Stimulated activated CD4-positive, alpha-beta T cell treated with anti-CD3 and anti-CD28 coated beads, Interleukin-1b, Interleukin-23, amount 100 ng/mL, for 4 hours (primary cell): Measurements from ENCODE around the gene DGKZ.
A peak's percentile ranks its signal among the peaks of the same experiment; 100 is the strongest.

Source experiments
- DNase-seq, 2 donors: peaks; one replicate each; pipeline ENCODE4 v3.0.0-alpha.2; 2020; ENCODE audit warnings: low read depth in 2 of 2

DGKZ gene

GRCh38 chr11:46345881-46346484 lies 1.3 kb upstream of the DGKZ start:
- no peak for DNase-seq

- no peak for DNase-seq
These were observed 511 bp downstream of the DGKZ start for GRCh38 chr11:46347637-46348311.

- DNase-seq: no peak
These were observed 1.5 kb downstream of the DGKZ start for GRCh38 chr11:46348566-46349401.

GRCh38 chr11:46350695-46351094 lies 3.4 kb downstream of the DGKZ start:
- DNase-seq: no peak

- no peak for DNase-seq
These were observed 3.9 kb downstream of the DGKZ start for GRCh38 chr11:46351148-46351547.

GRCh38 chr11:46351606-46352005 lies 4.3 kb downstream of the DGKZ start:
- no peak for DNase-seq

- peak; percentile 57 to 61 for DNase-seq
These were observed 5.0 kb downstream of the DGKZ start for GRCh38 chr11:46352063-46352841.

GRCh38 chr11:46353698-46354097 lies 6.4 kb downstream of the DGKZ start:
- DNase-seq: peak in 1 of 2 donors; percentile 67

- no peak for DNase-seq
These were observed 9.7 kb downstream of the DGKZ start for GRCh38 chr11:46356924-46357482.

- no peak for DNase-seq
These were observed 10.2 kb downstream of the DGKZ start for GRCh38 chr11:46357483-46357936.

GRCh38 chr11:46359953-46360352 lies 12.7 kb downstream of the DGKZ start:
- DNase-seq: no peak

GRCh38 chr11:46360878-46361277 lies 13.6 kb downstream of the DGKZ start:
- no peak for DNase-seq

- DNase-seq: peak in 1 of 2 donors; percentile 49
These were observed 14.3 kb downstream of the DGKZ start for GRCh38 chr11:46361283-46362155.

GRCh38 chr11:46362156-46363030 lies 15.1 kb downstream of the DGKZ start:
- no peak for DNase-seq

- DNase-seq: no peak
These were observed 15.8 kb downstream of the DGKZ start for GRCh38 chr11:46363031-46363407.

GRCh38 chr11:46363455-46364005 lies 16.3 kb downstream of the DGKZ start:
- no peak for DNase-seq

GRCh38 chr11:46364056-46364455 lies 16.8 kb downstream of the DGKZ start:
- no peak for DNase-seq

GRCh38 chr11:46364791-46365190 lies 17.5 kb downstream of the DGKZ start:
- DNase-seq: no peak

GRCh38 chr11:46366260-46366659 lies 19.0 kb downstream of the DGKZ start:
- no peak for DNase-seq
